ENCODE data around the gene MAPT. TPM values are rescaled to one million over a fixed set of nuclear protein-coding genes. Genes with fewer than 3 reads are reported as not detected.

Gene MAPT
- total RNA-seq, 1 experiment from 2014 or later, result 1.6 TPM

DNA sequence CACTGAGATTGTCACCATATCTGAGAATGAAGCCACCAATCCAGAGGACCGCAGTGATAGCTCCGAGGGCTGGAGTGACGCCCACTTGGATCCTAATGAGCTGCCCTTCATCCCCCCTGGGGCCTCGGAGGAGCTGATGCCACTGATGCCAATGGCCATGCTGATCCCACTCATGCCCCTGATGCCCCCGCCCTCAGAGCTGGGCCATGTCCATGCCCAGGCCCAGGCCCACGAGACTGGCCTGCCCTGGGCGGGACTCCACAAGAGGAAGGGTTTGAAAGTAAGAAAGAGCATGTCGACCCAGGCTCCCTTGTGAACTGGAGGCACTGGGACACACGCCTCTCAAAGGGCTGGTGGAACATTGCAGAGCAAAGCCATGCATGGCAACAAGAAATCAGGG lies 47.7 kb upstream of the MAPT start:
- CTCF ChIA-PET, result no interaction called here
- Mint-ChIP-seq H3K27ac (ENCODE audit: unreplicated experiment) (no peak overlapping the region), H3K4me1 (ENCODE audit: low read depth, unreplicated experiment) (peaks cover 7% of the 10 kb centered on the region), H3K36me3 (ENCODE audit: insufficient read depth, unreplicated experiment) (no peaks in the 10 kb centered on the region), H3K9me3 (ENCODE audit: low read depth, unreplicated experiment) (no peaks in the 10 kb centered on the region), H3K4me3 (ENCODE audit: low read depth, unreplicated experiment) (no peak overlapping the region), H3K27me3 (ENCODE audit: unreplicated experiment) (peaks cover 100% of the 10 kb centered on the region)
- TF ChIP-seq, protein P1, sequence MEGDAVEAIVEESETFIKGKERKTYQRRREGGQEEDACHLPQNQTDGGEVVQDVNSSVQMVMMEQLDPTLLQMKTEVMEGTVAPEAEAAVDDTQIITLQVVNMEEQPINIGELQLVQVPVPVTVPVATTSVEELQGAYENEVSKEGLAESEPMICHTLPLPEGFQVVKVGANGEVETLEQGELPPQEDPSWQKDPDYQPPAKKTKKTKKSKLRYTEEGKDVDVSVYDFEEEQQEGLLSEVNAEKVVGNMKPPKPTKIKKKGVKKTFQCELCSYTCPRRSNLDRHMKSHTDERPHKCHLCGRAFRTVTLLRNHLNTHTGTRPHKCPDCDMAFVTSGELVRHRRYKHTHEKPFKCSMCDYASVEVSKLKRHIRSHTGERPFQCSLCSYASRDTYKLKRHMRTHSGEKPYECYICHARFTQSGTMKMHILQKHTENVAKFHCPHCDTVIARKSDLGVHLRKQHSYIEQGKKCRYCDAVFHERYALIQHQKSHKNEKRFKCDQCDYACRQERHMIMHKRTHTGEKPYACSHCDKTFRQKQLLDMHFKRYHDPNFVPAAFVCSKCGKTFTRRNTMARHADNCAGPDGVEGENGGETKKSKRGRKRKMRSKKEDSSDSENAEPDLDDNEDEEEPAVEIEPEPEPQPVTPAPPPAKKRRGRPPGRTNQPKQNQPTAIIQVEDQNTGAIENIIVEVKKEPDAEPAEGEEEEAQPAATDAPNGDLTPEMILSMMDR (IDR thresholded peaks at IDR 0.05; ENCODE audit: unreplicated experiment), result no peak
- intact Hi-C loops (cut with micrococcal nuclease; ENCODE audit: unreplicated experiment), result no loop called here
- BruUV-seq (replicated peaks), result no TSS peak
- DNase-seq, result no peak

DNA sequence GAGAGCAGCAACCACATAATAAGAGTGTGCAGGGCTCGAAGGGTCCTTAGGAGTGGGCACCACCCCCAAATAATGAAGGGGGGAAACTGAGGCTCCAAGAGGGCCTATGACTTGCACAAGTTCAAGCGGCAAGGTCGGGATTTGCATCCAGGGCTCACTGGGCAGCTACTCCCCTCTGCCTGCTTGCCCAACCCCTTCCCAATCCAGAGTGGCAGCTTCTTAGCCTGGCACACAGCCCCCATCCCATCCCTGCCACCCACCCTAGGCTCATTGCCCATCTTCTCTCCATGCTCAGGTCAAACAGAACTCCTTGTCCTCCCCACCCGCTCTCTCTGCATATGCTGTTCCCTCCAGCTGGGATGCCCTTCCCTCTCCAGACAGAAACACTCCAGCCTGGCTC lies 47.3 kb upstream of the MAPT start:
- H3K36me3 Mint-ChIP-seq (ENCODE audit: insufficient read depth, unreplicated experiment), result no peaks in the 10 kb centered on the region
- no peak for DNase-seq
- no peak overlapping the region for H3K4me3 Mint-ChIP-seq (ENCODE audit: low read depth, unreplicated experiment)
- no peaks in the 10 kb centered on the region for H3K9me3 Mint-ChIP-seq (ENCODE audit: low read depth, unreplicated experiment)
- intact Hi-C loops (cut with micrococcal nuclease; ENCODE audit: unreplicated experiment), result no loop called here
- H3K27ac Mint-ChIP-seq (ENCODE audit: unreplicated experiment), result no peak overlapping the region
- BruUV-seq (replicated peaks), result no TSS peak
- H3K27me3 Mint-ChIP-seq (ENCODE audit: unreplicated experiment), result peaks cover 100% of the 10 kb centered on the region
- CTCF ChIA-PET, result no interaction called here
- TF ChIP-seq, protein P1 (IDR thresholded peaks at IDR 0.05; ENCODE audit: unreplicated experiment), result no peak
- peaks cover 5% of the 10 kb centered on the region for H3K4me1 Mint-ChIP-seq (ENCODE audit: low read depth, unreplicated experiment)

DNA sequence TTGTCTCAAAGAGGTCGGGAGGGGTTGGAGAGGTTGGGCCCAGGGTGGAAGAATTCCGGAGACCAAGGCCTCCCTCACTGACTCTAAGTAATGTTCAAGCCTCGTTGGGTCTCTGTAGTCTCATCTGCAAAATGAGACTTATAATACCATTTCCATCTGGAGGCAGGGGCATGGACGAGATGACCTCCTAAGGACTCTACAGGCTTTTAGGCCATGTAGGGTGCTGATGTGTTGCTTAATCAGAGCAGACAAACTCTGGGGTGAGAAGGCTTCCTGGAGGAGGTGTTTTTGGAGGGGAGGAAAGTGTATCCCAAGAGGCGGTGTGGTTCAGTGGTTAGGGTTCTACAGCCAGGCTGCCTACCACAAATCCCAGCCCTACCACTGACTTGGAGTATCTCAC lies 46.6 kb upstream of the MAPT start:
- no peak overlapping the region for H3K4me3 Mint-ChIP-seq (ENCODE audit: low read depth, unreplicated experiment)
- TF ChIP-seq, protein P1 (IDR thresholded peaks at IDR 0.05; ENCODE audit: unreplicated experiment), result no peak
- DNase-seq, result no peak
- BruUV-seq (replicated peaks), result no TSS peak
- H3K27me3 Mint-ChIP-seq (ENCODE audit: unreplicated experiment), result peaks cover 100% of the 10 kb centered on the region
- no peaks in the 10 kb centered on the region for H3K36me3 Mint-ChIP-seq (ENCODE audit: insufficient read depth, unreplicated experiment)
- no peaks in the 10 kb centered on the region for H3K4me1 Mint-ChIP-seq (ENCODE audit: low read depth, unreplicated experiment)
- H3K9me3 Mint-ChIP-seq (ENCODE audit: low read depth, unreplicated experiment), result no peaks in the 10 kb centered on the region
- H3K27ac Mint-ChIP-seq (ENCODE audit: unreplicated experiment), result no peak overlapping the region
- intact Hi-C loops (cut with micrococcal nuclease; ENCODE audit: unreplicated experiment), result no loop called here
- CTCF ChIA-PET, result interaction anchor here (1.1 kb wide), 1 partner anchor 207 kb away, joined by 3 read pairs; no protein-coding TSS in a partner anchor

DNA sequence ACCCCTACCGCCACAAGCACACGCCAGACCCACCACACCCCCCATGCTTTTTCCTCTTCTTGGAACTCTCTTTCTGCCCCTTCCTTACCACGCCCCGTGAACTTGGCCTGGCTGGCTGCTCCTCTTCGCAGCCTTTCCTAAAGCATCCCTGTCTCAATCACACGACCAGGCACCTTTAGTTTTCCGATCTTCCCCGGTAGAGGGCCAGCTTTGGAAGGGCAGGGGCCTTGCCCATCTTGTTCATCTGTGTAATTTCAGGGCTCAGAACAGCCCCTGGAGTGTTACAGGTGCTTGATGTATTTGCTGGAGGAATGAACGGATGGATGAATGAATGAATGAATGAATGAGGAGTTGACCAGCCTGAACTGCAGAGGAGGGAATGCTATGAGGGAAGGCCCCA lies 45.9 kb upstream of the MAPT start:
- Mint-ChIP-seq H3K9me3 (ENCODE audit: low read depth, unreplicated experiment) (no peaks in the 10 kb centered on the region), H3K4me1 (ENCODE audit: low read depth, unreplicated experiment) (no peaks in the 10 kb centered on the region), H3K27ac (ENCODE audit: unreplicated experiment) (no peak overlapping the region), H3K4me3 (ENCODE audit: low read depth, unreplicated experiment) (no peak overlapping the region), H3K36me3 (ENCODE audit: insufficient read depth, unreplicated experiment) (no peaks in the 10 kb centered on the region), H3K27me3 (ENCODE audit: unreplicated experiment) (peaks cover 99% of the 10 kb centered on the region)
- TF ChIP-seq, protein P1 (IDR thresholded peaks at IDR 0.05; ENCODE audit: unreplicated experiment), result no peak
- DNase-seq, result no peak
- no TSS peak for BruUV-seq (replicated peaks)
- intact Hi-C loops (cut with micrococcal nuclease; ENCODE audit: unreplicated experiment), result no loop called here
- CTCF ChIA-PET, result interaction anchor here (1.1 kb wide), 1 partner anchor 208 kb away, joined by 3 read pairs; no protein-coding TSS in a partner anchor

Measured in Calu3 (cell line).